HEK293 (cell line): Measurements from ENCODE around the gene SHISA6.

Experiments
- CTCF ChIP-seq: fragments of 450-650 bp; formaldehyde crosslinking; IDR thresholded peaks from 2 replicates; pipeline ENCODE4 v1.5.1; 2016; ENCODE audit warnings: missing biosample characterization, missing genetic modification characterization
- GLIS2 ChIP-seq: fragments of 450-650 bp; formaldehyde crosslinking; IDR thresholded peaks from 2 replicates; pipeline ENCODE4 v1.5.1; 2016; ENCODE audit warnings: missing biosample characterization, missing genetic modification characterization
- KLF16 ChIP-seq: fragments of 450-650 bp; formaldehyde crosslinking; IDR thresholded peaks from 2 replicates; pipeline ENCODE4 v1.5.1; 2017; ENCODE audit warnings: missing biosample characterization, missing genetic modification characterization
- REST ChIP-seq: fragments of 450-650 bp; formaldehyde crosslinking; IDR thresholded peaks from 2 replicates; pipeline ENCODE4 v1.5.1; 2016; ENCODE audit warnings: missing biosample characterization, missing genetic modification characterization
- YY1 ChIP-seq: fragments of 450-650 bp; formaldehyde crosslinking; IDR thresholded peaks from 2 replicates; pipeline ENCODE4 v1.5.1; 2018; ENCODE audit warnings: missing biosample characterization, missing genetic modification characterization
- ZNF133 ChIP-seq: fragments of 450-650 bp; formaldehyde crosslinking; IDR thresholded peaks from 2 replicates; pipeline ENCODE4 v1.5.1; 2016; ENCODE audit warnings: missing biosample characterization, missing genetic modification characterization
- ZNF23 ChIP-seq: fragments of 450-650 bp; formaldehyde crosslinking; IDR thresholded peaks from 2 replicates; pipeline ENCODE4 v1.5.1; 2016; ENCODE audit warnings: missing biosample characterization, missing genetic modification characterization, borderline replicate concordance
- ZNF311 ChIP-seq: fragments of 450-650 bp; formaldehyde crosslinking; IDR thresholded peaks from 2 replicates; pipeline ENCODE4 v1.5.1; 2017; ENCODE audit warnings: missing biosample characterization, missing genetic modification characterization, borderline replicate concordance
- ZNF785 ChIP-seq: fragments of 450-650 bp; formaldehyde crosslinking; IDR thresholded peaks from 2 replicates; pipeline ENCODE4 v1.5.1; 2016; ENCODE audit warnings: missing biosample characterization, missing genetic modification characterization
- ZSCAN30 ChIP-seq: fragments of 450-650 bp; IDR thresholded peaks from 2 replicates; pipeline ENCODE4 v1.5.1; 2018; ENCODE audit warnings: missing biosample characterization, mild to moderate bottlenecking, missing genetic modification characterization, moderate library complexity
- TF ChIP-seq, protein P1 (sequence below): fragments of 450-650 bp; formaldehyde crosslinking; IDR thresholded peaks from 2 replicates; pipeline ENCODE4 v1.5.1; 2016; ENCODE audit warnings: missing biosample characterization, missing genetic modification characterization
- TF ChIP-seq, protein P2 (sequence below): fragments of 450-650 bp; formaldehyde crosslinking; IDR thresholded peaks from 2 replicates; pipeline ENCODE4 v1.5.1; 2016; ENCODE audit warnings: missing biosample characterization, missing genetic modification characterization, borderline replicate concordance
- TF ChIP-seq, protein P3 (sequence below): fragments of 450-650 bp; formaldehyde crosslinking; conservative IDR thresholded peaks from 2 replicates; pipeline ENCODE4 v1.5.1; 2016; ENCODE audit warnings: low read depth, missing biosample characterization, missing genetic modification characterization

DNA sequence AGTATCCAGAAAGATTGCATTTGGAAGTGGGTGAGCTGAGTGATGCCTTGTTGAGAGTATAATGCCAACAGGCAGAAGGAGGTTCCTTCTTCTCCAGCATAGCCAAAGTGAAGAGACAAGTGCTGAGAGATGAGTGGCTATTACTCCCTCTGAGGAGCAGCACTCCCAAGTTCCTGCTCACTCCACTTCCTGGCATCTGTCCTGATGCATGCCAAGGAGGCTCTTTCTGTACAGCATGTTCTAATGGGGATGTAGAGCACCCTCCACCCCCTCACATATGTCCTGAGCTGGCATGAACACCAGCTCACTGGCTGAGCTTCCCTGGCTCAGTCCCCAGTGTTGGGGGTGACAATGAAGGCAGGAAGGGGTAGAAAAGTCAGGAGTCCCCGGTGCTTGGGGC, 313.0 kb downstream of the SHISA6 start:
- no peak for TF ChIP-seq ZNF311 (tag by site-specific recombination)
- TF ChIP-seq, protein P1, sequence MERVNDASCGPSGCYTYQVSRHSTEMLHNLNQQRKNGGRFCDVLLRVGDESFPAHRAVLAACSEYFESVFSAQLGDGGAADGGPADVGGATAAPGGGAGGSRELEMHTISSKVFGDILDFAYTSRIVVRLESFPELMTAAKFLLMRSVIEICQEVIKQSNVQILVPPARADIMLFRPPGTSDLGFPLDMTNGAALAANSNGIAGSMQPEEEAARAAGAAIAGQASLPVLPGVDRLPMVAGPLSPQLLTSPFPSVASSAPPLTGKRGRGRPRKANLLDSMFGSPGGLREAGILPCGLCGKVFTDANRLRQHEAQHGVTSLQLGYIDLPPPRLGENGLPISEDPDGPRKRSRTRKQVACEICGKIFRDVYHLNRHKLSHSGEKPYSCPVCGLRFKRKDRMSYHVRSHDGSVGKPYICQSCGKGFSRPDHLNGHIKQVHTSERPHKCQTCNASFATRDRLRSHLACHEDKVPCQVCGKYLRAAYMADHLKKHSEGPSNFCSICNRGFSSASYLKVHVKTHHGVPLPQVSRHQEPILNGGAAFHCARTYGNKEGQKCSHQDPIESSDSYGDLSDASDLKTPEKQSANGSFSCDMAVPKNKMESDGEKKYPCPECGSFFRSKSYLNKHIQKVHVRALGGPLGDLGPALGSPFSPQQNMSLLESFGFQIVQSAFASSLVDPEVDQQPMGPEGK (tag by site-specific recombination) = no peak
- TF ChIP-seq REST = no peak
- TF ChIP-seq CTCF (tag by site-specific recombination) = no peak
- no peak for TF ChIP-seq ZSCAN30 (tag by site-specific recombination)
- TF ChIP-seq KLF16 (tag by site-specific recombination) = no peak
- TF ChIP-seq ZNF133 (tag by site-specific recombination) = no peak
- TF ChIP-seq GLIS2 (tag by site-specific recombination) = no peak
- TF ChIP-seq, protein P2, sequence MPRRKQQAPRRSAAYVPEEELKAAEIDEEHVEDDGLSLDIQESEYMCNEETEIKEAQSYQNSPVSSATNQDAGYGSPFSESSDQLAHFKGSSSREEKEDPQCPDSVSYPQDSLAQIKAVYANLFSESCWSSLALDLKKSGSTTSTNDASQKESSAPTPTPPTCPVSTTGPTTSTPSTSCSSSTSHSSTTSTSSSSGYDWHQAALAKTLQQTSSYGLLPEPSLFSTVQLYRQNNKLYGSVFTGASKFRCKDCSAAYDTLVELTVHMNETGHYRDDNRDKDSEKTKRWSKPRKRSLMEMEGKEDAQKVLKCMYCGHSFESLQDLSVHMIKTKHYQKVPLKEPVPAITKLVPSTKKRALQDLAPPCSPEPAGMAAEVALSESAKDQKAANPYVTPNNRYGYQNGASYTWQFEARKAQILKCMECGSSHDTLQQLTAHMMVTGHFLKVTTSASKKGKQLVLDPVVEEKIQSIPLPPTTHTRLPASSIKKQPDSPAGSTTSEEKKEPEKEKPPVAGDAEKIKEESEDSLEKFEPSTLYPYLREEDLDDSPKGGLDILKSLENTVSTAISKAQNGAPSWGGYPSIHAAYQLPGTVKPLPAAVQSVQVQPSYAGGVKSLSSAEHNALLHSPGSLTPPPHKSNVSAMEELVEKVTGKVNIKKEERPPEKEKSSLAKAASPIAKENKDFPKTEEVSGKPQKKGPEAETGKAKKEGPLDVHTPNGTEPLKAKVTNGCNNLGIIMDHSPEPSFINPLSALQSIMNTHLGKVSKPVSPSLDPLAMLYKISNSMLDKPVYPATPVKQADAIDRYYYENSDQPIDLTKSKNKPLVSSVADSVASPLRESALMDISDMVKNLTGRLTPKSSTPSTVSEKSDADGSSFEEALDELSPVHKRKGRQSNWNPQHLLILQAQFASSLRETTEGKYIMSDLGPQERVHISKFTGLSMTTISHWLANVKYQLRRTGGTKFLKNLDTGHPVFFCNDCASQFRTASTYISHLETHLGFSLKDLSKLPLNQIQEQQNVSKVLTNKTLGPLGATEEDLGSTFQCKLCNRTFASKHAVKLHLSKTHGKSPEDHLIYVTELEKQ (tag by site-specific recombination) = no peak
- no peak for TF ChIP-seq ZNF785 (tag by site-specific recombination)
- TF ChIP-seq, protein P3, sequence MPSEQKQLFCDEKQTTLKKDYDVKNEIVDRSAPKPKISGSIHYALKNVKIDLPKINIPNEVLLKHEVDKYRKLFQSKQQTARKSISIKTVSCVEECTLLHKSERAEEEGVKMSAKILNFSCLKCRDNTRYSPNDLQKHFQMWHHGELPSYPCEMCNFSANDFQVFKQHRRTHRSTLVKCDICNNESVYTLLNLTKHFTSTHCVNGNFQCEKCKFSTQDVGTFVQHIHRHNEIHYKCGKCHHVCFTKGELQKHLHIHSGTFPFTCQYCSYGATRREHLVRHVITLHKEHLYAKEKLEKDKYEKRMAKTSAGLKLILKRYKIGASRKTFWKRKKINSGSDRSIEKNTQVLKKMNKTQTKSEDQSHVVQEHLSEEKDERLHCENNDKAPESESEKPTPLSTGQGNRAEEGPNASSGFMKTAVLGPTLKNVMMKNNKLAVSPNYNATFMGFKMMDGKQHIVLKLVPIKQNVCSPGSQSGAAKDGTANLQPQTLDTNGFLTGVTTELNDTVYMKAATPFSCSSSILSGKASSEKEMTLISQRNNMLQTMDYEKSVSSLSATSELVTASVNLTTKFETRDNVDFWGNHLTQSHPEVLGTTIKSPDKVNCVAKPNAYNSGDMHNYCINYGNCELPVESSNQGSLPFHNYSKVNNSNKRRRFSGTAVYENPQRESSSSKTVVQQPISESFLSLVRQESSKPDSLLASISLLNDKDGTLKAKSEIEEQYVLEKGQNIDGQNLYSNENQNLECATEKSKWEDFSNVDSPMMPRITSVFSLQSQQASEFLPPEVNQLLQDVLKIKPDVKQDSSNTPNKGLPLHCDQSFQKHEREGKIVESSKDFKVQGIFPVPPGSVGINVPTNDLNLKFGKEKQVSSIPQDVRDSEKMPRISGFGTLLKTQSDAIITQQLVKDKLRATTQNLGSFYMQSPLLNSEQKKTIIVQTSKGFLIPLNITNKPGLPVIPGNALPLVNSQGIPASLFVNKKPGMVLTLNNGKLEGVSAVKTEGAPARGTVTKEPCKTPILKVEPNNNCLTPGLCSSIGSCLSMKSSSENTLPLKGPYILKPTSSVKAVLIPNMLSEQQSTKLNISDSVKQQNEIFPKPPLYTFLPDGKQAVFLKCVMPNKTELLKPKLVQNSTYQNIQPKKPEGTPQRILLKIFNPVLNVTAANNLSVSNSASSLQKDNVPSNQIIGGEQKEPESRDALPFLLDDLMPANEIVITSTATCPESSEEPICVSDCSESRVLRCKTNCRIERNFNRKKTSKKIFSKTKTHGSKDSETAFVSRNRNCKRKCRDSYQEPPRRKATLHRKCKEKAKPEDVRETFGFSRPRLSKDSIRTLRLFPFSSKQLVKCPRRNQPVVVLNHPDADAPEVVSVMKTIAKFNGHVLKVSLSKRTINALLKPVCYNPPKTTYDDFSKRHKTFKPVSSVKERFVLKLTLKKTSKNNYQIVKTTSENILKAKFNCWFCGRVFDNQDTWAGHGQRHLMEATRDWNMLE (tag by site-specific recombination) = no peak
- TF ChIP-seq ZNF23 (tag by site-specific recombination) = no peak
- TF ChIP-seq YY1 (tag by site-specific recombination) = no peak
